ENCODE measurements around the gene SMG6. TPM values are rescaled to one million over a fixed set of nuclear protein-coding genes. Genes with fewer than 3 reads are reported as not detected.

Gene SMG6
- polyA plus RNA-seq, 4 donors, result 15.9 to 17.1 (median 16.4) TPM

DNA sequence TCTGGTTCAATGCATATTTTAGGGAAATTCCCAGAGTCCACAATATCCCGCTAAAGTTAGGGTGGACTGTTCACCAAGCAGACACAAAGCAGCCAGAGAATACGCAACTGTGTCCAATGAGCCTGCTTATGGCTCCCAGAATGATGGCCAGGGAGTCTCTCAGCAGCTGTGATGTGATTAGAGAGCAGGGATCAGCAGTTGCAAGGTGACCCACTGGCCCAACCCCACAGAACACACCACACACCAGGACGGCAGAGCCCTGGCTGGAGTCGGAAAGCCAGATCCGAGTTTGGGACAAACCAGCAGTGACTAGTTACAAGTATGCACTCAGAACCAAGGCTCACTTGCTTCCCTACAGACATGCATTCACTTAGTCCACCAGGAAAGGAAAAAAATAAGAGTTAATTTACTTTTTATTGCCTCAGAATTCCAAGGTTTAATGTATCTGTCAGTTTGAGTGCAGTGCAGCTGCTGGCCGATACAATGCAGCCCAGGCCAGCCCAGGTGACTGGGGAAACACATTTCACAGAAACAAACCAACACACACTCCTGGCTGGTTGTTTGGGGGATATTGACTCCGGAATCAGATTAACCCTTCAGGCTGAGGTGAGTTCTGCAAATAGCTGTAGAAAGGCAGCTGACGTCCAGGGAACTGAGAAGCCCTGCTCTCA is 127.0 kb downstream of the SMG6 start:
- Histone ChIP-seq H3K9me3 (ENCODE audit: control insufficient read depth in 2 of 2, insufficient read depth in 1 of 2, low read depth in 1 of 2, low read length in 1 of 2) (no peaks in the 10 kb centered on the region), H3K27me3 (ENCODE audit: control insufficient read depth in 3 of 3, insufficient read depth in 3 of 3, low read length in 3 of 3) (no peaks in the 10 kb centered on the region), H3K27ac (ENCODE audit: low read depth in 1 of 3, low read length in 2 of 3) (peak overlapping the region in 2 of 3 donors; percentile 82 to 92), H3K4me3 (ENCODE audit: low read depth in 1 of 3, low read length in 3 of 3) (no peak overlapping the region), H3K4me1 (ENCODE audit: control insufficient read depth in 3 of 3, insufficient read depth in 2 of 3, low read depth in 1 of 3, low read length in 2 of 3) (peaks cover 0 to 83% (median 9%) of the 10 kb centered on the region in 3 donors), H3K36me3 (ENCODE audit: control insufficient read depth in 3 of 3, insufficient read depth in 2 of 3, low read depth in 1 of 3, low read length in 3 of 3) (peaks cover 2 to 44% (median 7%) of the 10 kb centered on the region in 3 donors)
- FAIRE-seq (no peak), DNase-seq (no peak)
- WGBS, 3 donors, result 71 to 89% (median 80%) methylated on average over 8 of the region's 8 CpGs

DNA sequence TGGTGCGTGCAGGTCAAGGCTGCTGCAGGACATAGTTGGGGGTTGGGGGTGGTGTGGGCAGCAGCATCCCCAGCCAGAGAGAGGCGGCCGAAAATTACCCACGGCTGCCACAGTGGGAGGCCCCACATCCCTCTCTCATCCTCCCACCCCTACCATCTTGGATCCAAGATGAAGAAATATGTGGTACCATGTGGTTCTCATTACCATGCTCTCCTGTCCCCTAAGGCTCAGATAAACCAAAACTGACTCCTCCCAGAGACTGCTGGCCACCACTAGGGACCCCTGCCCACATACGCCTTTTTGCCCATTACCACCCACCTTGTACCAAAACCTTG is 128.3 kb downstream of the SMG6 start:
- no peak for DNase-seq
- H3K4me3 ChIP-seq (ENCODE audit: low read depth in 1 of 3, low read length in 3 of 3), result no peak overlapping the region
- WGBS, 3 donors, result 70 to 94% (median 78%) methylated on average over 5 of the region's 5 CpGs
- peaks cover 0 to 70% (median 9%) of the 10 kb centered on the region in 3 donors for H3K4me1 ChIP-seq (ENCODE audit: control insufficient read depth in 3 of 3, insufficient read depth in 2 of 3, low read depth in 1 of 3, low read length in 2 of 3)
- H3K27ac ChIP-seq (ENCODE audit: low read depth in 1 of 3, low read length in 2 of 3), result peak overlapping the region; percentile 35 to 92 (median 82)
- no peak for FAIRE-seq
- H3K36me3 ChIP-seq (ENCODE audit: control insufficient read depth in 3 of 3, insufficient read depth in 2 of 3, low read depth in 1 of 3, low read length in 3 of 3), result peaks cover 2 to 43% (median 4%) of the 10 kb centered on the region in 3 donors
- H3K9me3 ChIP-seq (ENCODE audit: control insufficient read depth in 2 of 2, insufficient read depth in 1 of 2, low read depth in 1 of 2, low read length in 1 of 2), result no peaks in the 10 kb centered on the region
- no peaks in the 10 kb centered on the region for H3K27me3 ChIP-seq (ENCODE audit: control insufficient read depth in 3 of 3, insufficient read depth in 3 of 3, low read length in 3 of 3)

DNA sequence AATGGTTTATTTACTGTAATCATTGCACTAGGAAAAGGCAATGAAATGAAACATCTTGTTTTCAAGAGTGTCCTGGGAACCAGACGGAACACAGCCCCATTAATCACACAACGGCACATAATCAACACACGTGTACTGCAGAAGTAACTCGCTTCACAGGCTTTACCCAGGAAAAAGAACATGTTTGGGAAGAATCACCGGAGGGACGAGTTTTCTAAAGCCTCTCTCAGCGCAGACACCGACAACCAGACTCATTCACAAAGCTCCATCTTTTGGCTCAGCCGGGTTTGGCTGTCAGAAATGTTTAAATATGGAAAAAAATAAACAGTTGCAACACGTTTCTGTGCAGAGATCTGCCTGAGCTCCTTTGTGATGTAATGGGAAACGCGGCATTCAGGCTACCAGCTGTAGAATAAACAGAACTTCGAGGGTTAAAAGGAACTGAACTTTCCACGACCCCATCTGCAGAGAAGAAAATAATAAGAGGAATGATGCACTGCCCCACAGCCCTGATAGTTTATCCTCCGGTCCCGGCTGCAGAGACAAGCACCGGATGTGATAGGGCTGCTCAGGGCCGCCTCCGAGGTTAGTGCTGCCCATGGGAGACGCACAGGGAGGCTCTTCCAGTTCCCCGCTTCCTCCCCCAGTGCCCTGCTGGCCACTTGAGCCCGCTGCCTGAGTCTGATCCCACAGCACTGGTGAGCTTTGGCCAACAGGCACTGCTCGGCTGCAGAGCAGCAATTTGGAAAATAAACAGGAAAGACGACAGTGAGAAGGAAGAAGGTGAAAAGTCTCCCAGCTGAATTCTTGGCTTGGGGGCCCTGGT is 128.9 kb downstream of the SMG6 start:
- Histone ChIP-seq H3K4me1 (ENCODE audit: control insufficient read depth in 3 of 3, insufficient read depth in 2 of 3, low read depth in 1 of 3, low read length in 2 of 3) (peaks cover 0 to 65% (median 9%) of the 10 kb centered on the region in 3 donors), H3K27me3 (ENCODE audit: control insufficient read depth in 3 of 3, insufficient read depth in 3 of 3, low read length in 3 of 3) (no peaks in the 10 kb centered on the region), H3K27ac (ENCODE audit: low read depth in 1 of 3, low read length in 2 of 3) (peak overlapping the region; percentile 35 to 92 (median 82)), H3K4me3 (ENCODE audit: low read depth in 1 of 3, low read length in 3 of 3) (no peak overlapping the region), H3K36me3 (ENCODE audit: control insufficient read depth in 3 of 3, insufficient read depth in 2 of 3, low read depth in 1 of 3, low read length in 3 of 3) (peaks cover 3 to 42% (median 4%) of the 10 kb centered on the region in 3 donors), H3K9me3 (ENCODE audit: control insufficient read depth in 2 of 2, insufficient read depth in 1 of 2, low read depth in 1 of 2, low read length in 1 of 2) (no peaks in the 10 kb centered on the region)
- WGBS, 3 donors, result 51 to 82% (median 68%) methylated on average over 24 of the region's 24 CpGs
- FAIRE-seq (no peak), DNase-seq (peak; percentile 7 to 57)

DNA sequence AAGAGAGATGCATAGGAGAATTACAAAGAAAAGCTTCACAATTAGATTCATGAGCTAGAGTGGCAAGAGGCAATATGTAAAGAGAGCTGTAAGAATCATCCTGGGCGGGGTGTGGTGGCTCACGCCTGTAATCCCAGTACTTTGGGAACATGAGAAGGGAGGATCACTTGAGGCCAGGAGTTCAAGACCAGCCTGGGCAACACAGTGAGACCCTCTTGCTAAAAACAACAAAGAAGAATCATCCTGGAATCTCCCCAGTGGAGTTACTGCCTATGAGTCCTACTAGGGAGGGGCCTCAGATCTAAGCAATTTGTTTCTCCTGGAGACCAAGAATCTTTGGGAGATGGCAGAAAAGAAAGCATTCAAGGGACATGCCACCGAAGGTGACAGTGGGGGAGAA is 129.6 kb downstream of the SMG6 start:
- Histone ChIP-seq H3K27ac (ENCODE audit: low read depth in 1 of 3, low read length in 2 of 3) (peak overlapping the region in 2 of 3 donors; percentile 82 to 92), H3K4me1 (ENCODE audit: control insufficient read depth in 3 of 3, insufficient read depth in 2 of 3, low read depth in 1 of 3, low read length in 2 of 3) (peaks cover 0 to 60% (median 9%) of the 10 kb centered on the region in 3 donors), H3K36me3 (ENCODE audit: control insufficient read depth in 3 of 3, insufficient read depth in 2 of 3, low read depth in 1 of 3, low read length in 3 of 3) (peaks cover 5 to 44% (median 8%) of the 10 kb centered on the region in 3 donors), H3K9me3 (ENCODE audit: control insufficient read depth in 2 of 2, insufficient read depth in 1 of 2, low read depth in 1 of 2, low read length in 1 of 2) (no peaks in the 10 kb centered on the region), H3K27me3 (ENCODE audit: control insufficient read depth in 3 of 3, insufficient read depth in 3 of 3, low read length in 3 of 3) (no peaks in the 10 kb centered on the region), H3K4me3 (ENCODE audit: low read depth in 1 of 3, low read length in 3 of 3) (no peak overlapping the region)
- DNase-seq (no peak), FAIRE-seq (no peak)
- 72 to 90% (median 86%) methylated on average over 3 of the region's 3 CpGs for WGBS, 3 donors

DNA sequence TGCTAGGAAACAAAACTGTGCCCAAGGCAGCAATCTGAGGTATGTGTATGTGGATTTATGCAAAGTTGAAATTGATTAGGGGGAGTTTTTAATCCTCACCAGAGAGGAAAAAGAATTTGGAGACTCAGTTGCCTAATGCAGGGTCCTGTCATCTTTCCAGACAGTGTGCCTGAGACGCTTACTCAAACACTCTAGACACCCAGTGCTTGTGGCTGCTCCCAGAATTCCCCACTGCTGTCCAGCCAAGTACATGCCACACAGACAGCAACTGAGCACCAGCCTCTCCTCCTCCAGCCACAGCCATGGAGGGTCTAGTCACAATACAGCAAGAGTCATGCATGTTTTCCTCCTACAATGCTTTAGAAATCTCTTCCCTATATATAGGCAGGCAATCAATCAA is 130.6 kb downstream of the SMG6 start:
- DNase-seq (no peak), FAIRE-seq (no peak)
- Histone ChIP-seq H3K9me3 (ENCODE audit: control insufficient read depth in 2 of 2, insufficient read depth in 1 of 2, low read depth in 1 of 2, low read length in 1 of 2) (no peaks in the 10 kb centered on the region), H3K4me3 (ENCODE audit: low read depth in 1 of 3, low read length in 3 of 3) (no peak overlapping the region), H3K27me3 (ENCODE audit: control insufficient read depth in 3 of 3, insufficient read depth in 3 of 3, low read length in 3 of 3) (no peaks in the 10 kb centered on the region), H3K36me3 (ENCODE audit: control insufficient read depth in 3 of 3, insufficient read depth in 2 of 3, low read depth in 1 of 3, low read length in 3 of 3) (peaks cover 5 to 41% (median 8%) of the 10 kb centered on the region in 3 donors), H3K4me1 (ENCODE audit: control insufficient read depth in 3 of 3, insufficient read depth in 2 of 3, low read depth in 1 of 3, low read length in 2 of 3) (peaks cover 0 to 50% (median 9%) of the 10 kb centered on the region in 3 donors), H3K27ac (ENCODE audit: low read depth in 1 of 3, low read length in 2 of 3) (peak overlapping the region in 2 of 3 donors; percentile 82 to 92)
- 67 to 83% (median 83%) methylated on average over 1 of the region's 1 CpG for WGBS, 3 donors

DNA sequence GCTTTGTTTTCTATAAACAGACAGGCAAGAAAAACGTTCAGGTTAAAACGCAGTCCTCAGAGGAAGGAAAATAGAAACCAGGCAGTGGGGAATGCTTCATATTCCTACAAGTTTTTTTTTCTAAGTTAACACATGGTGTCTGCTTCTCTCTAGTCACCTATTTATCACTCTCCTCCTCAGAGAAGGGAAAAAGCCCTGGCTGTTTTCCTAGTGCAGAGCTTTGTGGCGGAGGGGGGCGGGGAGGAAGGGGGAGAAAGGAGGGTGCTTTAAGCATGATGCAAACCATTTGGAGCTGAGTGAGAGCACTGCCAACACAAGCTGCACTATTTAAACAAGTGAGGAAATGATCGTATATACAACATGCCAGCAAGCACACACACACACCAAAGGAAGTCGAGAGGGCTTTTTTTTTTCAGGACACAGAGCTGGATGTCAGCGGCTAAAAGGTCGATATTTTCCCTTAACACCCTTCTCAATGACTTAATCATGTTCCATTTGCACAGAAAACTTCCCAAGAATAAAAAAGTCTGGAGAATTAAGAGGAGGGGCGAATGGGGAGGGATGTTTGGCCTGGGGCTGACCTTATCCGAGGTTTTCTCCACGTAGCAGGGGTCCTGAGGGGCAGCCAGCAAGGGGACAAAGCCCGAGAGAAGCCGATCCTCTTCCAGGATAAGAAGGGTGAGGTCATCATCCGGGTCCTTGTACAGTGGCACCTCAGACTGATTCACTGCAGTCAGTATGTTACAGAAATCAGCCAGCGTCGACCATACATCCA is 131.3 kb downstream of the SMG6 start:
- DNase-seq, result peak; percentile 7 to 56
- Histone ChIP-seq H3K4me3 (ENCODE audit: low read depth in 1 of 3, low read length in 3 of 3) (no peak overlapping the region), H3K9me3 (ENCODE audit: control insufficient read depth in 2 of 2, insufficient read depth in 1 of 2, low read depth in 1 of 2, low read length in 1 of 2) (no peaks in the 10 kb centered on the region), H3K4me1 (ENCODE audit: control insufficient read depth in 3 of 3, insufficient read depth in 2 of 3, low read depth in 1 of 3, low read length in 2 of 3) (peaks cover 0 to 43% (median 9%) of the 10 kb centered on the region in 3 donors), H3K27me3 (ENCODE audit: control insufficient read depth in 3 of 3, insufficient read depth in 3 of 3, low read length in 3 of 3) (no peaks in the 10 kb centered on the region), H3K36me3 (ENCODE audit: control insufficient read depth in 3 of 3, insufficient read depth in 2 of 3, low read depth in 1 of 3, low read length in 3 of 3) (peaks cover 5 to 41% (median 8%) of the 10 kb centered on the region in 3 donors), H3K27ac (ENCODE audit: low read depth in 1 of 3, low read length in 2 of 3) (peak overlapping the region; percentile 9 to 92 (median 82))
- FAIRE-seq, result no peak
- WGBS, 3 donors, result 48 to 82% (median 79%) methylated on average over 16 of the region's 16 CpGs

DNA sequence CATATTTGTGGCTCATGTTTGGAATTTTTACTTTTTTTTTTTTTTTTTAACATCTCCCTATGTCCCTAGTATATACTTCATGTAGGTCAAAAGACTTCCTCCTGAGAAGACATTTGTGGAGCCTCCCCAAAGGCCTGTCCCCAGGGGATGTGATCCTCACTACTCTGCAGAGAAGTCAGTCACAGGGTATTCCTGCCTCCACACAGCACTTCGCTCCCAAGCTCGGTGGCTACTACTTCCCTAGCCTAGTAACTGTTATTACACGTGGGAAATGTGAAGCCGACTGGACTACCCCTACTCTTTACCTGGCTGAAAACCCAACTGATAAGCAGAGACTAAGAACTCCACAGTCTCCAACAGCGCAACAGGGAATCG is 131.9 kb downstream of the SMG6 start:
- no peaks in the 10 kb centered on the region for H3K27me3 ChIP-seq (ENCODE audit: control insufficient read depth in 3 of 3, insufficient read depth in 3 of 3, low read length in 3 of 3)
- H3K36me3 ChIP-seq (ENCODE audit: control insufficient read depth in 3 of 3, insufficient read depth in 2 of 3, low read depth in 1 of 3, low read length in 3 of 3), result peaks cover 5 to 37% (median 8%) of the 10 kb centered on the region in 3 donors
- peaks cover 0 to 39% (median 9%) of the 10 kb centered on the region in 3 donors for H3K4me1 ChIP-seq (ENCODE audit: control insufficient read depth in 3 of 3, insufficient read depth in 2 of 3, low read depth in 1 of 3, low read length in 2 of 3)
- 61 to 76% (median 71%) methylated on average over 6 of the region's 6 CpGs for WGBS, 3 donors
- DNase-seq (no peak), FAIRE-seq (no peak)
- H3K9me3 ChIP-seq (ENCODE audit: control insufficient read depth in 2 of 2, insufficient read depth in 1 of 2, low read depth in 1 of 2, low read length in 1 of 2), result no peaks in the 10 kb centered on the region
- H3K4me3 ChIP-seq (ENCODE audit: low read depth in 1 of 3, low read length in 3 of 3), result no peak overlapping the region
- H3K27ac ChIP-seq (ENCODE audit: low read depth in 1 of 3, low read length in 2 of 3), result peak overlapping the region; percentile 9 to 82 (median 79)

DNA sequence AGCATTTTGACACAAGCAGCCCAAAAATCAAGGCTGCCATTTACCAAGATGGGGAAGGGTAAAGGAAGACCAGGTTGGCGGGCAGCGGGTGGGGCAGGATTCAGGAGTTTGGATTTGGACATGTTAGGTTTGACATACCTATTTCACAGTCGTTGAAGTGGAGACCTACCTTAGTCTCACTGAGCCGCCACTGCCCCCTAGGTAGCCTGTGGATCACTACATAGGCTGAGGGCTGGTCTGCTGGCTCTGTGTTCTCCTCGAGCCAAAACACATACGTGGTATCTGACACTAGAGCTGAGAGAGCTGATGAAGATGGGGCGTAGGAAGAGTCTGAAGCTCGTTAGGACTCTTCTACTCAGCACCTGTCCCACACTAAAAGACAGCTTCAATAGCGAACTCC is 133.6 kb downstream of the SMG6 start:
- peak in 1 of 2 donors; percentile 45 for DNase-seq
- Histone ChIP-seq H3K27ac (ENCODE audit: low read depth in 1 of 3, low read length in 2 of 3) (peak overlapping the region in 1 of 3 donors; percentile 5), H3K27me3 (ENCODE audit: control insufficient read depth in 3 of 3, insufficient read depth in 3 of 3, low read length in 3 of 3) (no peaks in the 10 kb centered on the region)

More for the DNA sequence above, 133.6 kb downstream of the SMG6 start:
- H3K9me3 ChIP-seq (ENCODE audit: control insufficient read depth in 2 of 2, insufficient read depth in 1 of 2, low read depth in 1 of 2, low read length in 1 of 2), result no peaks in the 10 kb centered on the region
- no peak overlapping the region for H3K4me3 ChIP-seq (ENCODE audit: low read depth in 1 of 3, low read length in 3 of 3)
- FAIRE-seq, result no peak
- 79 to 84% (median 82%) methylated on average over 9 of the region's 9 CpGs for WGBS, 3 donors
- peaks cover 0 to 26% (median 4%) of the 10 kb centered on the region in 3 donors for H3K4me1 ChIP-seq (ENCODE audit: control insufficient read depth in 3 of 3, insufficient read depth in 2 of 3, low read depth in 1 of 3, low read length in 2 of 3)
- H3K36me3 ChIP-seq (ENCODE audit: control insufficient read depth in 3 of 3, insufficient read depth in 2 of 3, low read depth in 1 of 3, low read length in 3 of 3), result peaks cover 5 to 36% (median 8%) of the 10 kb centered on the region in 3 donors
